ENCODE measurements around the gene PYROXD2.

Gene PYROXD2

DNA sequence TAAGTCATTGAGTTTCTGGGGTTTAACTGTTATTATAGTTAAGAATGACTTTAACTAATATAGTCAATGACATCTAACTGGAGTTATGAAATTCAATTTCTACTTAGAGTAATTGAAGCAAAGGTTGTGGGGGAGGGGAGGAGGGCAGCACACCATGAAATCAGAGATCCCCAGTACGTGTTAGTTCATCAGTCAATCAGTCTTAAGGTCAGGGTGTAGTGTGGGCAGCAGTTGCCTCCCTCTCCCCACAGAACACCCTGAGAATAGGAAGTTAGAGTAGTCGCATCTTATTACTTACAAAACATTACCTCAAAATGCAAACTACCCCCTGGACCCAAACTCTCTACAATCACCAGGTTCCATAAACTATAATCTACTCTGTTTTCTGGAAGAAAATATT, 38.7 kb upstream of the PYROXD2 start:
- Histone ChIP-seq H3K36me3 (ENCODE audit: control insufficient read depth in 2 of 2, insufficient read depth in 2 of 2, low read length in 2 of 2) (no peaks in the 10 kb centered on the region), H3K4me1 (ENCODE audit: control insufficient read depth, insufficient read depth, low read length) (no peaks in the 10 kb centered on the region), H3K9ac (ENCODE audit: low read length in 2 of 2) (no peak overlapping the region), H3K4me3 (ENCODE audit: low read length in 2 of 2) (no peak overlapping the region), H3K27ac (ENCODE audit: low read length) (no peak overlapping the region), H3K9me3 (ENCODE audit: control insufficient read depth in 2 of 2, low read length in 2 of 2) (no peaks in the 10 kb centered on the region), H3K27me3 (ENCODE audit: control insufficient read depth in 1 of 2, insufficient read depth in 2 of 2, low read length in 2 of 2) (peaks cover 2 to 6% of the 10 kb centered on the region in 2 donors)

DNA sequence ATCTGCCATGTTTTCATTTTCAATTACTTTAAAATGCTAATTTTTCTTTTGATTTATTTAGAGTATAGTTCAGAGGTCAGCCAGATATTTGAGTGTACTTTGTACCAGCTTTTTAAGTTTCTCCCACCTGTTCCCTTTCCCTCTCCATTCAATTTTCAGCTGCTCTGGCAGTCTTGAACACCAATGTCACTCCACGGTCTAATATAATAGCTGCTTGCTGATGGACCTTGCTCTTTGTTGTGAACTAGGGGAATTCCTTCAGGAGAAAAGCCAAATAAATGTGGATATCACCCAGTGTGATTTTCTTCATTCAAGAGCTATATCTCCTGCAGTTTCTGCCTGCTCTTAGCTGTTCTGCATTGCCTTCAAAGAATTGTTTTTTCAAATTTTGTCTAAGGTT, 35.6 kb upstream of the PYROXD2 start:
- H3K9me3 ChIP-seq (ENCODE audit: control insufficient read depth in 2 of 2, low read length in 2 of 2) = no peaks in the 10 kb centered on the region
- H3K9ac ChIP-seq (ENCODE audit: low read length in 2 of 2) = no peak overlapping the region
- H3K4me3 ChIP-seq (ENCODE audit: low read length in 2 of 2) = no peak overlapping the region
- peaks cover 2 to 4% of the 10 kb centered on the region in 2 donors for H3K27me3 ChIP-seq (ENCODE audit: control insufficient read depth in 1 of 2, insufficient read depth in 2 of 2, low read length in 2 of 2)
- peaks cover 6% of the 10 kb centered on the region for H3K4me1 ChIP-seq (ENCODE audit: control insufficient read depth, insufficient read depth, low read length)
- no peak overlapping the region for H3K27ac ChIP-seq (ENCODE audit: low read length)
- H3K36me3 ChIP-seq (ENCODE audit: control insufficient read depth in 2 of 2, insufficient read depth in 2 of 2, low read length in 2 of 2) = no peaks in the 10 kb centered on the region

DNA sequence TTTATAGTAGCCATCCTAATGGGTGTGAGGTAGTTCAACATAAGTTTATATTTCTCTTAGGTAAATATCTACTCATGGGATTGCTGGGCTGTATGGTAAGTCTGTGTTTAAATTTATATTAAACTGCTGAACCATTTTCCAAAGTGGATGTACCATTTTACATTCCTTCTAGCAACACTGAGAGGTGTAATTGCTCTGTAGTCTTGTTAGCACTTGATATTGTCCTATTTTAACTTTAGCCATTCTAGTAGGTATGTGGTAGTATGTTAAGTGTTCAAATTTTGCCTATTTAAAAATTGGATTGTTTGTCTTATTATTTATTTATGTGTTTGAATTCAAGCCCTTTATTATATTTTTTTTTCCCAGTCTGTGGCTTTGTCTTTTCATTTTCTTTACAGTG, 34.3 kb upstream of the PYROXD2 start:
- Histone ChIP-seq H3K36me3 (ENCODE audit: control insufficient read depth in 2 of 2, insufficient read depth in 2 of 2, low read length in 2 of 2) (peaks cover 3 to 9% of the 10 kb centered on the region in 2 donors), H3K4me3 (ENCODE audit: low read length in 2 of 2) (no peak overlapping the region), H3K27ac (ENCODE audit: low read length) (no peak overlapping the region), H3K9me3 (ENCODE audit: control insufficient read depth in 2 of 2, low read length in 2 of 2) (no peaks in the 10 kb centered on the region), H3K4me1 (ENCODE audit: control insufficient read depth, insufficient read depth, low read length) (peaks cover 10% of the 10 kb centered on the region), H3K27me3 (ENCODE audit: control insufficient read depth in 1 of 2, insufficient read depth in 2 of 2, low read length in 2 of 2) (peaks cover 0 to 4% of the 10 kb centered on the region in 2 donors), H3K9ac (ENCODE audit: low read length in 2 of 2) (no peak overlapping the region)

- peak within 1 kb of the TSS; percentile 85 for H3K27ac ChIP-seq (ENCODE audit: low read length)
- H3K9me3 ChIP-seq (ENCODE audit: control insufficient read depth in 2 of 2, low read length in 2 of 2) = no peaks in the 10 kb centered on the region
- H3K27me3 ChIP-seq (ENCODE audit: control insufficient read depth in 1 of 2, insufficient read depth in 2 of 2, low read length in 2 of 2) = no peaks in the 10 kb centered on the region
- peak within 1 kb of the TSS; percentile 93 to 97 for H3K9ac ChIP-seq (ENCODE audit: low read length in 2 of 2)
- peaks cover 8 to 19% of the 10 kb centered on the region in 2 donors for H3K36me3 ChIP-seq (ENCODE audit: control insufficient read depth in 2 of 2, insufficient read depth in 2 of 2, low read length in 2 of 2)
- H3K4me1 ChIP-seq (ENCODE audit: control insufficient read depth, insufficient read depth, low read length) = peaks cover 10% of the 10 kb centered on the region
- peak within 1 kb of the TSS; percentile 89 to 96 for H3K4me3 ChIP-seq (ENCODE audit: low read length in 2 of 2)
Observed at GRCh38 chr10:98446661-98447221, 31.8 kb upstream of the PYROXD2 start, which contains the start of gene HPS1. Gene HPS1, minus strand, starts transcription at chr10:98446935. Its CDS starts 3,695 bp downstream, at chr10:98443240.

GRCh38 chr10:98446151-98446660, 31.2 kb upstream of the PYROXD2 start:
- no peaks in the 10 kb centered on the region for H3K9me3 ChIP-seq (ENCODE audit: control insufficient read depth in 2 of 2, low read length in 2 of 2)

DNA sequence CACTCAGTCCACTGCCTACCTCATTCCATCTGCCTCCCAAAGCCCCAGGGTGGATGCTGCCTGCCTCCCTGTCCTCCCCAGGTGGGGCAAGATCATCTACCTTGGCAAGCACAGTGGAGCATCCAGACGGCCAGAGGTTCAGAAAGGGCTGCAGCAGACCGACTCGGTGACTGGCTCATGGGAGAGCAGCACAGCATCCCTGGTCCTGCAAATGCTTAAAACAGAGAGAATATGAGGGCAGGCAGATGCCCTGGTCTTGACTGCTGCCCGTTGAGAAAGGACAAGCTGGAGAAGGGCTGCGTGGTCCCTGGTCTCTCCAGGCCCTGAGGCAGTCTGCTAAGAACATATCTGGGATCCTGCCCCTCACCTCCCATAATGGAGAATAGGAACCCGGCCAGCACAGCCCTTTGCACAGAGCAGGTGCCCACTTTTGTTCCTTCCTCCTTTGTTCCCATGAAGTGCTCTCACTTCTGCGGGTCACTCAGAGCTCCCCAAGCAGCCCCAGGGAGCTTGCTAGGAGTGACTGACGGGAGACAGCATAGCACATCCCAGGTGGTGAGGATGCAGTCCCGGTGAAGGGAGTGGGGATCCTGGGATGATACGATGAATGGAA, 30.3 kb upstream of the PYROXD2 start:
- Histone ChIP-seq H3K27ac (ENCODE audit: low read length) (peak overlapping the region; percentile 85), H3K4me3 (ENCODE audit: low read length in 2 of 2) (peak overlapping the region in 1 of 2 donors; percentile 89), H3K9me3 (ENCODE audit: control insufficient read depth in 2 of 2, low read length in 2 of 2) (no peaks in the 10 kb centered on the region), H3K4me1 (ENCODE audit: control insufficient read depth, insufficient read depth, low read length) (peaks cover 10% of the 10 kb centered on the region), H3K27me3 (ENCODE audit: control insufficient read depth in 1 of 2, insufficient read depth in 2 of 2, low read length in 2 of 2) (no peaks in the 10 kb centered on the region), H3K9ac (ENCODE audit: low read length in 2 of 2) (peak overlapping the region in 1 of 2 donors; percentile 93), H3K36me3 (ENCODE audit: control insufficient read depth in 2 of 2, insufficient read depth in 2 of 2, low read length in 2 of 2) (peaks cover 8 to 19% of the 10 kb centered on the region in 2 donors)

More at GRCh38 chr10:98446151-98446660, 31.2 kb upstream of the PYROXD2 start:
- H3K9ac ChIP-seq (ENCODE audit: low read length in 2 of 2) = peak overlapping the region; percentile 93 to 97
- peaks cover 10% of the 10 kb centered on the region for H3K4me1 ChIP-seq (ENCODE audit: control insufficient read depth, insufficient read depth, low read length)
- H3K4me3 ChIP-seq (ENCODE audit: low read length in 2 of 2) = peak overlapping the region; percentile 89 to 96
- H3K27ac ChIP-seq (ENCODE audit: low read length) = peak overlapping the region; percentile 85
- peaks cover 8 to 19% of the 10 kb centered on the region in 2 donors for H3K36me3 ChIP-seq (ENCODE audit: control insufficient read depth in 2 of 2, insufficient read depth in 2 of 2, low read length in 2 of 2)
- H3K27me3 ChIP-seq (ENCODE audit: control insufficient read depth in 1 of 2, insufficient read depth in 2 of 2, low read length in 2 of 2) = no peaks in the 10 kb centered on the region

- Histone ChIP-seq H3K9ac (ENCODE audit: low read length in 2 of 2) (no peak overlapping the region), H3K27ac (ENCODE audit: low read length) (no peak overlapping the region), H3K36me3 (ENCODE audit: control insufficient read depth in 2 of 2, insufficient read depth in 2 of 2, low read length in 2 of 2) (peaks cover 11 to 22% of the 10 kb centered on the region in 2 donors), H3K4me3 (ENCODE audit: low read length in 2 of 2) (no peak overlapping the region), H3K4me1 (ENCODE audit: control insufficient read depth, insufficient read depth, low read length) (peaks cover 10% of the 10 kb centered on the region), H3K9me3 (ENCODE audit: control insufficient read depth in 2 of 2, low read length in 2 of 2) (no peaks in the 10 kb centered on the region), H3K27me3 (ENCODE audit: control insufficient read depth in 1 of 2, insufficient read depth in 2 of 2, low read length in 2 of 2) (no peaks in the 10 kb centered on the region)
Observed at GRCh38 chr10:98444314-98445006, 29.5 kb upstream of the PYROXD2 start.

GRCh38 chr10:98438715-98439114, 23.7 kb upstream of the PYROXD2 start:
- Histone ChIP-seq H3K4me3 (ENCODE audit: low read length in 2 of 2) (no peak overlapping the region), H3K9me3 (ENCODE audit: control insufficient read depth in 2 of 2, low read length in 2 of 2) (no peaks in the 10 kb centered on the region), H3K9ac (ENCODE audit: low read length in 2 of 2) (no peak overlapping the region), H3K4me1 (ENCODE audit: control insufficient read depth, insufficient read depth, low read length) (no peaks in the 10 kb centered on the region), H3K27me3 (ENCODE audit: control insufficient read depth in 1 of 2, insufficient read depth in 2 of 2, low read length in 2 of 2) (no peaks in the 10 kb centered on the region), H3K27ac (ENCODE audit: low read length) (no peak overlapping the region), H3K36me3 (ENCODE audit: control insufficient read depth in 2 of 2, insufficient read depth in 2 of 2, low read length in 2 of 2) (peaks cover 26 to 29% of the 10 kb centered on the region in 2 donors)

DNA sequence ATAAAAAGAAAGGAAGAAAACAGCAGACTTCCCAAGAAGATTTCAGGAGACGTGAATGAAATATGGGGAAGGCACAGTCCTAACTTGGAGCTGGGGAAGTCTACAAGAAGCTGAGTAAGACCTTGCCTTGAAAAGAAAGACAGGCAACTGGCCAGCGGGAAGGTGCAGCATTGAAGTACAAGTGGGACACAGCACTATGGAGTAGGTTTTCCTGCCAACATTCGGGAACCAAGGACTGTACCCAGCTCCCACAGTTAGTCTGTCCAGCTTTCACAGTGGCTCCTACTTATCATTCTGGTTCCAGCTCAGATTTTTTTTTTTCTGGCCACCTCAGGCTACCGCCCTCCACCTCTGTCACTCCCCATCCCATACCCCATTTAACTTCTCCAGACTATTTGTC, 21.7 kb upstream of the PYROXD2 start:
- H3K27me3 ChIP-seq (ENCODE audit: control insufficient read depth in 1 of 2, insufficient read depth in 2 of 2, low read length in 2 of 2) = no peaks in the 10 kb centered on the region
- peaks cover 30 to 33% of the 10 kb centered on the region in 2 donors for H3K36me3 ChIP-seq (ENCODE audit: control insufficient read depth in 2 of 2, insufficient read depth in 2 of 2, low read length in 2 of 2)
- H3K27ac ChIP-seq (ENCODE audit: low read length) = no peak overlapping the region
- no peak overlapping the region for H3K9ac ChIP-seq (ENCODE audit: low read length in 2 of 2)
- no peaks in the 10 kb centered on the region for H3K9me3 ChIP-seq (ENCODE audit: control insufficient read depth in 2 of 2, low read length in 2 of 2)
- H3K4me1 ChIP-seq (ENCODE audit: control insufficient read depth, insufficient read depth, low read length) = no peaks in the 10 kb centered on the region
- no peak overlapping the region for H3K4me3 ChIP-seq (ENCODE audit: low read length in 2 of 2)

GRCh38 chr10:98435178-98435577, 20.2 kb upstream of the PYROXD2 start:
- Histone ChIP-seq H3K27ac (ENCODE audit: low read length) (no peak overlapping the region), H3K27me3 (ENCODE audit: control insufficient read depth in 1 of 2, insufficient read depth in 2 of 2, low read length in 2 of 2) (no peaks in the 10 kb centered on the region), H3K9ac (ENCODE audit: low read length in 2 of 2) (no peak overlapping the region), H3K4me3 (ENCODE audit: low read length in 2 of 2) (no peak overlapping the region), H3K4me1 (ENCODE audit: control insufficient read depth, insufficient read depth, low read length) (no peaks in the 10 kb centered on the region), H3K9me3 (ENCODE audit: control insufficient read depth in 2 of 2, low read length in 2 of 2) (no peaks in the 10 kb centered on the region), H3K36me3 (ENCODE audit: control insufficient read depth in 2 of 2, insufficient read depth in 2 of 2, low read length in 2 of 2) (peaks cover 44 to 47% of the 10 kb centered on the region in 2 donors)

Data from stomach smooth muscle (tissue), 2 donors.